ENCODE measurements around the gene UBE2S.
"Not testable (repeated sequence)": the region's sequence is repeated elsewhere in the genome, so short reads cannot be mapped to it uniquely, and the experiment has no call there.

Gene UBE2S

DNA sequence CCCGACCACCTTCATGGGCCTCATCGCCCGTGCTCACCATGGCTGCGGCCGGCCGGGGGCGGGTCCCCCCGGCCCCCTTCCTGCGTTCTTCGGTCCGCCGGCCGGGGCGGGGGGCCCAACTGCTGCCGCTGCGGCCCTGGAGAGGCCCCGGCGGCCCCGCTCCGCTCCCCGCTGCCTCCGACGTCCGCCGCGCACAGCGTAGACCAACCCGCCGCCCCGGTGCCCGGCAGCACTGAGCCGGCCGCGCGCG, at the start of gene UBE2S:
Gene UBE2S, minus strand, starts transcription at position 239 of the 250 bp plus-strand sequence. Its CDS starts 199 bp downstream, at position 40.
- not testable (repeated sequence) for DNase-seq (ENCODE audit: extremely low read depth in 1 of 2, low read depth in 1 of 2)

DNA sequence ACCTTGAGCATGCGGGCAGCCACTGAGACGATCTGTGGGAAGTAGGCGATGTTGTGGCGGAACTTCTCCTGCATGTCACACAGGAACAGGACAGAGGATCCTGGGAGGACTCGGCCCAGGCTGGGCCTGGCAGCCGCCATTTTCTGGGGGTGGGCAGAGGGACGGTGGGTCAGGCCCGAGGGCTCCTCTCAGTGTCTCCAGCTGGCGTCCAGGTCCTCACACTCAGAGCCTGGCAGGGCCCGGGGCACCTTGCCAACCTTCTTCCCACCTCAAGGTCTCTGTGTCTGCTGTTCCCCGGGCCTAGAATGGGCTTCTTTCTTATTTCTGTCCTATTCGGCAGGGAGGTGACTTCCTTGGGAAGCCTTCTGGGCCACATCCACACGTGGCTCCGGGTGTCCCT, 48.8 kb upstream of the UBE2S start:
- no peak for DNase-seq (ENCODE audit: extremely low read depth in 1 of 2, low read depth in 1 of 2)

DNA sequence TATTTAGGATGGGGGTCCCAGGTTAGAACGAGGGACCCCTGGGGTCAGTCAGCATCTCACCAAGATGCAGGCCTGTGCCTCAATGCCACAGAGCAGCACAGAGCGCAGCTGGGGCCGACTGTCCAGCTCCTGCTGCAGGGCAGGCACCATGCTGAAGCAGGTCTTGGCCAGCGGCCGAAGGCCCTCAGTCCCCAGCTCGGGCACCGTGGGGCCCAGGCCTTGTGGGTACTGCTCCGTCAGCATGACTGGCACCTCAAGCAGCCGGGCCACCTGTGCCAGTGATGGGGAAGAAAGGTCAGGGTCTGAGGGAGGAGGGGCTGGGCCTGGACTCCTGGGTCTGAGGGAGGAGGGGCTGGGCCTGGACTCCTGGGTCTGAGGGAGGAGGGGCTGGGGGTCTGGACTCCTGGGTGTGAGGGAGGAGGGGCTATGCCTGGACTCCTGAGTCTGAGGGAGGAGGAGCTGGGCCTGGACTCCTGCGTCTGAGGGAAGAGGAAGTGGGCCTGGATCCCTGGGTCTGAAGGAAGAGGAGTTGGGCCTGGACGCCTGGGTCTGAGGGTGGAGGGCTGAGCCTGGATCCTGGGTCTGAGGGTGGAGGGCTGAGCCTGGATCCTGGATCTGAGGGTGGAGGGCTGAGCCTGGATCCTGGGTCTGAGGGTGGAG, 48.1 kb upstream of the UBE2S start:
- DNase-seq (ENCODE audit: extremely low read depth in 1 of 2, low read depth in 1 of 2): no peak

DNA sequence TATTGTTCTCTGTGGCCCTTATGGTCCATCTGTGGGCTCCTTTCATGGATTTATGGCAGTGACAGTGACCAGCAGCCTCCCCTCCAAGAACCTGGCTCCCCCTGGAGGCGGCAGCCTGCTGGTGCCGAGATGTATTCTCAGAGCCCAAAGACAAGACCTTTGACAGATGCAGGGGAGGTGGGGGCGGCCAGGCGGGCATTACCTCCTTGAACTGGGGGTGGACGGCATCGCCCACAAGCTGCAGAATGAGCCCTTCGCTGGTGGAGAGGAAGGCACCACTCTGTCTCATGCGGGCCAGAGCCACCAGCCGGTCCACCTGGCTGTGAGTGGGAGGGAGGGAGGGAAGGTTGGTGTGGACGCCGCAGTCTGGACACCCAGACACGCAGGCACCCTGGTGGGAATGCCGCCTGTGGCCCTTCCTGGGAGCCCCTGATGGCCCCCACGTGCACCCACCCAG, 47.2 kb upstream of the UBE2S start:
- DNase-seq (ENCODE audit: extremely low read depth in 1 of 2, low read depth in 1 of 2): no peak

DNA sequence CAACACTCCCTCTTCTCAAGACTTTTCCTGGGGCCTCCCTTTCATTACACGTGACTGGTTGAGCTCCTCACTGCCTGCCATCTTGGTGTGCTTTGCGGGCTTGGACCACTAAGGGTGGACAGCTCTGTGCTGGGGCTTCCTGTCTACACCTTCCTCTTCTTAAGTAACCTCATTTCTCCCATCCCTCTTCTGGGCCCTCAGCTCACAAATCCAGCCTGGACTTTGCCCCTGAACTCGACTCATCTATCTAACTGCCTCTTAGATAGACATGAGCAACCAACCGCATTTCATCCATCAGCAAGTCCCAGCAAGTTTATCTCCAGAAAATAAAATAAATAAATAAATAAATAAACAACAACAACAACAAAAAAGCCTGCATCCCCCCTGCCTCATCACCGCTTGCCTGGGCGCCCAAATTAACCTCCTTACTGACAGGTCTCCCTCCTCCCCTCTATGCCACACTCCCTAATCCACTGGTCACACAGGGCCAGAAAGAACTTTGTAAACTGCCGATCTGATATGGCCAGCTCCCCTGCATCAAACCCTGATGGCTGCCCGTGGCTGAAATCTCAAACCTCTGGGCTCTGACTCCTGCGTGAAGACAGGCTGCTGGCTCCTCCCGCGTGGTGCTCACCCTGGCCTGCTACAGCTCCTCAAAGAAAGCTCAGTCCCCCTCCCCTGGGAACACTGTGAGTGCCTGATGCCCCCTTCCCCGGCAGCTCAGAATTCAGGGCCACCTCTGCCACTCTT, 46.1 kb upstream of the UBE2S start:
- DNase-seq (ENCODE audit: extremely low read depth in 1 of 2, low read depth in 1 of 2): no peak

DNA sequence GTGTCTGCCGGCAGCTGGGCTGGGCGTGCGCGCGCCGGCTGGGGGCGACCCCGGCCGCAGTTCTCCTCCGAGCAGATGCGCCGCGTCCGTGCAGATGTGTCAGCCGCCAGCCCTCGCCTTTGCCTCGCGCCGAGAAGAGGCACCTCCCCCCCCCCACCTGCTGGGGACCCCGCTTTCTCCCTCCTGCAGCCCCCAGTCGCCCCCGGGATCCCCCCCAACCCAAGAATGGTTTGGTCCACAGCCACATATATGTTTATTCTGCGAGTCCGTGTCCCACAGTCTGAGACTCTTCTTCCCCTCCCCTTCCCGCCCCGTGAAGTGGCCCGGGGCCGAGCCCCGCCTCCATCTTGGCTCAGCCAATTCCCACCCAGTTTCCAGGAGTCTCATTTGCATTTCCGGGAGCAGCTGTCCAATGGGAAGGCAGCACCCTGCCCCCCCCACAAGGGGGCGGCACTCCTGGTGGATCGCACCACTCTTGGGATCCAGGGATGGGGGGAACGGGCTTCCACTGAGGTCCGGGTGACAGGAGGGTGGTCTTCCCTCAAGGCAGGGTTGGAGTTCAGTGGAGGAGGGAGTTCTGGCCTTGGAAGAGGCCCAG, 45.3 kb upstream of the UBE2S start:
- no peak for DNase-seq (ENCODE audit: extremely low read depth in 1 of 2, low read depth in 1 of 2)

DNA sequence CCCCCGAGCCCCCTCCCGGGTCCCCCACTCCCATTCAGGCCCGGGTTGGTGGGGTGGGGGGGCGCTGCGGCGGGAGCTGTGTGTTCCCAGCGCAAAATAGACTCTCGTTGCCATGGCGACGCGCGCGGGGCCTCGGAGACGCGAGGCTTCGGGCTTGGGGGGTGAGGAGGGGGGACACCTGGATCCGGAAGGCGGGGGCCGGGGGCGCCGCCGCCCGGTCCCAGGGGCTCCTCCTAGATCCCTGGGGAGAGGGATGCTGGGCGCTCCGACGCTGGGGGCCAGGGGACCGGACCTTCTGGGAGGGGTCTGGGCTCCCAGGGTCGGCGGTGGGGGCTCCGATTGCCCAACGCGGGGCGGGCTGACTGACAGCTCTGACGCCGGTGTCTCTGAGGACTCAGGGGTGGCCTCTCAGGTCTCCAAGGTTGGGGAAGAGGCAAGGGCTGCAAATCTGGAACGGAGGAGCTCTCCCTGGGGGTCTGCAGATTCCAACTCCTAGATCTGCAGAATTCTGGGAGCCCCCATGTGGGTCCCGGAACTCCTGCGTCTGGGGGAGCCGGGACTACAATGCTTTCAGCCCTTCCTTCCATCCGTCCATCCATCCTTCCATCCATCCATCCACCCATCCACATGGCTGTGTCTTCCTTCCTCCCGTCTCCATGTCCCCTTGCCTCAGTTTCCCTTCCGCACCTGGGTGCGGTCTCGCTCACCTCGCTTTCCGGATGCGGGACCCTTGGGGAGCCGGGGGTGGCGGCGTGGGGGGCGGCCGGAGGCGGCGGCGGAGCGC, 44.6 kb upstream of the UBE2S start:
- no peak for DNase-seq (ENCODE audit: extremely low read depth in 1 of 2, low read depth in 1 of 2)

DNA sequence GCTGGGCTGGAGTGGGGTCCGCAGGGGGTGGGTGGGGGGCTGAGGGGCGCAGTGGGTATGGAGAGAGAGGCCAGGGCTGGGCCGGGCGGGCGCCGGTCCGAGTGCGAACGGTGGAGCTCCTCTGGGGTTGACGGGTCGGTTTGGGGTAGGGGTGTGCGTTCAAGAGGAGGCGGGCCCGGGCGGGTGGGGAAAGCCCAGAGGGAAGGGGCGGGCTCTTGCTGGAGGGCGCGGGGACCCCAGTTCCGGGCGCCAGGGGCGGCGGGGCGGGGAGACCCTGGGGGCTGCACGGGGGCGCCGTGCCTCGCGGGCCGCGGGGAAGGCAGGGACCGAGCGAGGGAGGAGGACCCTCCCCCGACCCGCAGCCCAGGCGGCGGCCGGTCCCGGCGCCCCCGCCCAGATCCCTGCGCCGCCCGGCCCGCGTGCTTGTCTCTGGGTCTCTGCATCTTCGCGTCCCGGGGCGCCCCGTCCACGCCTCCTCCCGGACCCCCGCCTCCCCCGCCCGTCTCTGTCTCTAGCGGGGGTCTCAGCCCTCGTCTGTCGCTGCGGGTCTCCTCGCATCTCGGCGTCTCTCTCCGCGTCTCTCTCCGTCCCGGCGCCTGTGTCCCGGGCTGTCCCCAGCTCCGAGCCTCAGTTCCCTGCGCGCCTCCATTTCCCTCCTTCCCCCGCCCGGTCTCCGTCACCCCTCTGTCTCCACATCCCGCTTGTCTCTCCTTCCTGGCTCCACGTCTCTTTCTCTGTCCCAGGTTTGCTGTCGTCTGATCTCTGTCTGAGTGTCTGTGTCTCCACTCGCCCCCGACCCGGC, 43.8 kb upstream of the UBE2S start:
- DNase-seq (ENCODE audit: extremely low read depth in 1 of 2, low read depth in 1 of 2): no peak

DNA sequence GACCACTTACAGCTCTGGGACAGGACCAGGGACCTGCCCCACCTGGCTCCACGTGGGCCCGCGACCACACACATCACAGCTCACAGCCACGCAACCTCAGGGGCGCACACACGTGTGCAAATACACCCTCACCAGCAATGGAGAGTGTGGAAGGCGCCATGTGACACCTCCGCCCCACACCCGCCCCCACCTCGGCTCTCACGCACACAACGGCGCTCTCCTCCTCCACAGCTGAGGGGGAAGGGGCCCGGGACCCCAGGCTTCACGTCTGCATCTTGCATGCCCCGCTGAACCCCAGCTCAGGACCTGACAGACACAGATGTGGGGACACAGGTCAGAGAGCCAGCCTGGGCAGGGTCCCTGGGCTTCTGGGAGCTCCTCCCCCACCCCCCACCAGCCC, 41.9 kb upstream of the UBE2S start:
- DNase-seq (ENCODE audit: extremely low read depth in 1 of 2, low read depth in 1 of 2): no peak

DNA sequence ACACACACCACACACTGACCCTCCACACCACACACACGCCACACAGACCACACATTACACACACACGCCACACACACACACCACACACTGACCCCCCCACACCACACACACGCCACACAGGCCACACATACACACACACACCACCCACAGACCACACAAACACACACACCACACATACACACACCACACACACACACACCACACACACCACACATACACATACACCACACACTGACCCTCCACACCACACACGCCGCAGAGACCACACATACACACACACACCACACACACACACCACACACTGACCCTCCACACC, 40.5 kb upstream of the UBE2S start:
- not testable (repeated sequence) for DNase-seq (ENCODE audit: extremely low read depth in 1 of 2, low read depth in 1 of 2)

DNA sequence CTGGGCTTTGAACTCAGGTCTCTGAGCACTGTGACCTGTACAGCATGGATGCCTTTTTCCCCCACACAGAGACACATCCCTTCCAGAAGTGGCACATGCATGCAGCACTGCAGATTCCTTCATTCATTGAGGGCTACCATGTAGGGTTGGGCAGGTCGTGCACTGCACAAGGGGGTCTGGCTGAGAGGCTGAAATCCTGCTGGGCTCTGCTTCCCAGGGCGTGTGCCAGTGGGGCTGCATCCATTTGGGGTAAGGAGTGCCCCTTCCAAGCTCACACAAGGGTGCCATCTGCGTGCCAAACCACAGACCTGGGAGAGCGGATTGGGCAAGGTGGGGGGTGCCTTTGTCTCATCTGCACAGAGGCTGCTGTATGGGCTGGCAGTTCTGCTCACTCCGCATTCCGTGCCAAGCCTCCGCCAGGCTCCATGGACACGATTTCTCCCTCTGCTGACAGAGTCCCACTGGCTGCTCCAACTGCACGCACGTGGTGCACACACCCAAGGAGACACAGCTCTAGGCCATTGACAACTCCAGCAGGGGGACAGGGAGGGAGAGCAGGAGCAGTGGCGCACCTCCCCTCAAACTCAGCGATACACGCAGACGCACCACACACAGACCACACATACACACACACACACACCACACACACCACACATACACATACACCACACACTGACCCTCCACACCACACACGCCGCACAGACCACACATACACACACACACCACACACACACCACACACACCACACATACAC, 40.0 kb upstream of the UBE2S start:
- DNase-seq (ENCODE audit: extremely low read depth in 1 of 2, low read depth in 1 of 2): no peak

DNA sequence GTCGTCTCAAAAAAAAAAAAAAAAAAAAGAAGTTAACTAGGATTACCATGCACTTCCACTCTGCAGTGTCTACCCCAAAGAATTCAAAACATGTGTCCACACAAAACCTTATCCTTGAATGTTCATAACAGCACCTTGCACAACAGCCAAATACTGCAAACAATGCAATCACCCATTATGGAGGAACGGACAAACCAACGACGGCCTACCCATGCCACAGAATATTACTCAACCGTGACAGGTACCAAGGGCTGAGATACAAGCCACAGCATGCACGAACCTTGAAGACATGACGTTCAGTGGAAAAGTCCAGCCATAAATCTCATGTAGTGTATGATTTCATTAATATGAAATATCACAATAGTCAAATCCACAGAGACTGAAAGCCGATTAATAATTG, 38.5 kb upstream of the UBE2S start:
- no peak for DNase-seq (ENCODE audit: extremely low read depth in 1 of 2, low read depth in 1 of 2)

DNA sequence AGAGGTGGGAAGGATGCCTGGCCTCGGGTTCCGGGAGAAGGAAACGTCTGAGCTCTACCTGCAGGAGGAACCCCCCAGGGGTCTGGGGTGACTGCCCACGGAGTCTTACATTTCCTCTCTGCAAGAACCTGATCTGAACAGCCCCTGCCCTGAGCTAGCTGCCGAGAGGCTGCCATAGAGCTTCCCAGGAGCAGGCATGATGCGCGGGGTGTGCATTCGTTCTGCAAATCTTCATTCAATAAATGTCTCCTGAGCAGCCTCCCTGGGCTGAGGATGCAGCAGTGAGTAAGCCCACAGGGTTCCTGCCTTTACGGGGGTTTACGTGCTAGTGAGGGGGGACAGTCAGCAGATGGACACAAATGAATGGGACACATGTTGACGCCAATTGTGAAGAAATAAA, 37.1 kb upstream of the UBE2S start:
- DNase-seq (ENCODE audit: extremely low read depth in 1 of 2, low read depth in 1 of 2): no peak

DNA sequence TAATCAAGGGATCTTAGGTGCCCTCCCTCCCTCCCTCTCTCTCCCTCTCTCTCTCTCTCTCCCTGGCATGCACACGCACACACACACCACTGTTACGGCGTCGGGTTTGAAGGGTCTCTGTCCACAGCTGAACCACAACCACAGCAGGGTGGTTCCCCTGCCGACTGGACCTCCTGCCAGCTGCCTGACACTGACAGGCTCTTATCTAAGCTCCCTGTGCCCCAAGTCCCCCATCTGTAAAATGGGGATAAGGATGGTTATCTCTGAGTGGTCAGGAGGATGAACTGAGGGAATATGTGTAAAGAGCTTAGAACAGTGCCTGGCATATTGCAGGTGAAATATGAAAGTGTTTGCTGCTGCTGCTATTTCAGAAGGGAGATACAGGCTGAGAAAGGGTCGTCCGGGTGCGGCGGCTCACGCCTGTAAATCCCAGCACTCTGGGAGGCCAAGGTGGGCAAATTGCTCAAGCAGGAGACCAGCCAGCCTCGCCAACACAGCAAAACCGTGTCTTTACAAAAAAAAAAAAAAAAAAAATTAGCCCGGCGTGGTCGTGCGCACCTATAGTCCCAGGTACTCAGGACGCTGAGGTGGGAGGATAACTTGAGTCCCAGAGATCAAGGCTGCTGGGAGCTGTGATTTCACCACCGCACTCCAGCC, 36.4 kb upstream of the UBE2S start:
- DNase-seq (ENCODE audit: extremely low read depth in 1 of 2, low read depth in 1 of 2): no peak

DNA sequence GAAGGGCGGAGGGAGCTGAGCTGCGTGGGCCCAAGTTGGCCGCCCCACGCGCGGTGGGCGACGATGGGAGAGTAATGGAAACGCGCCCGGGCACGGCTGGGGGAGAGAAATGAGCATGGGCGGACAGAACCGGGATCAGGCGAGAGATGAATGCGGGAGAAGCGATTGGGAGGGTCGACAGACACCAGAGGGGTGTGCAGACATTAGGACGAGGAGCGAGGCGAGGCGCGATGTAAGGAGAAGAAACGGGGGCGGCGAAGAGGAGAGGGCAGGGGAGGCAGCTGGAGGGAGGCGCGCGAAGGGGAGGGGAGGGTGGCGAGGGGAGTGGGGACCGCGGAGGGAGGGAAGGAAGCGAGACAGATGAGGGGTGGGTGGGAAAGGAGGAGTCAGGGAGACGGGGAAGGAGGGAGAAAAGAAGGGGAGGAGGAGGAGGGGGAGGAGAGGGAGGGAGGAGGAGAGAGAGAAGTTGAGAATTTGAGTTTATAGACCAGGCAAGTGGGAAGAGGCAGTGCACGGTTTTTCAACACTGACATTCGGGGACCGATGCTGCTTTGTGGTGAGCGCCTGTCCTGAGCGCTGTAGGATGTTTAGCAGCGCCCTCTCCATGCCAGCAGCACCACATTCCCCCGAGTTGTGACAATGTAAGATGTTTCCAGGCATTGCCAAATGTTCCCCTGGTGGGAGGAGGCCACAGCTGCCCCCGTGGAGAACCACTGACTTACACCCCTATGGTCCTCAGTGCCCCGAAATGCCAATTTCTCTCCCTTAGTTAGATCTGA, 35.6 kb upstream of the UBE2S start, which contains the start of gene SHISA7:
Gene SHISA7, minus strand, starts transcription at position 256 of the 779 bp plus-strand sequence. CDS start 437 bp downstream, outside the sequence.
- DNase-seq (ENCODE audit: extremely low read depth in 1 of 2, low read depth in 1 of 2): no peak

DNA sequence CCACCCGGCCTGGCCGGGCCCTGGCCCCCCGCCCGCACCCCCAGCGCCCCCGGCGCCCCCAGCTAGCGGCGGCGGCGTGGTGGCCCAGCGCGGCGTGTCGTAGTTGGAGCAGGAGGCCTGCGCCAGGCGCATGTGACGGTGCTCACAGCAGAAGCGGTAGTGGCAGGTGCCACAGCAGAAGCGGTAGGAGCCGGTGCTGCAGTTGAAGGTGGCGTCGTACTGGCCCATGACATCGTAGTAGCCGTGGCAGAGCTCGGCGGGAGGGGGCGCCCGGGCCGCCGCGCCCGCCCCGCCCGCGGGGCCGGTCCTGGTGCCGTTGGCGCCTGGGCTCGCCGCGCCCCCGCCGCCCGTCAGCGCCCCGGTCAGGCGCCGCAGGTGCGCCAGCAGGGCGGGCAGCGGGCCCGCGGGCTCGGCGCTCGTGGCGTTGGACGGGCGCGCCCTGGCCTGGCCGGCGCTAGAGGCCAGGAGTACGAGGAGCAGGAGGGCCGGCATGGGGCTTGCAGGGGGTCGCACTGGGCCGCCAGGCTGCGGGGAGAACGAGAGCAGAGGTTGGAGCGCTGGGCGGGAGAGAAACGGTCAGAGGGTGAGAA, 34.9 kb upstream of the UBE2S start:
- no peak for DNase-seq (ENCODE audit: extremely low read depth in 1 of 2, low read depth in 1 of 2)

DNA sequence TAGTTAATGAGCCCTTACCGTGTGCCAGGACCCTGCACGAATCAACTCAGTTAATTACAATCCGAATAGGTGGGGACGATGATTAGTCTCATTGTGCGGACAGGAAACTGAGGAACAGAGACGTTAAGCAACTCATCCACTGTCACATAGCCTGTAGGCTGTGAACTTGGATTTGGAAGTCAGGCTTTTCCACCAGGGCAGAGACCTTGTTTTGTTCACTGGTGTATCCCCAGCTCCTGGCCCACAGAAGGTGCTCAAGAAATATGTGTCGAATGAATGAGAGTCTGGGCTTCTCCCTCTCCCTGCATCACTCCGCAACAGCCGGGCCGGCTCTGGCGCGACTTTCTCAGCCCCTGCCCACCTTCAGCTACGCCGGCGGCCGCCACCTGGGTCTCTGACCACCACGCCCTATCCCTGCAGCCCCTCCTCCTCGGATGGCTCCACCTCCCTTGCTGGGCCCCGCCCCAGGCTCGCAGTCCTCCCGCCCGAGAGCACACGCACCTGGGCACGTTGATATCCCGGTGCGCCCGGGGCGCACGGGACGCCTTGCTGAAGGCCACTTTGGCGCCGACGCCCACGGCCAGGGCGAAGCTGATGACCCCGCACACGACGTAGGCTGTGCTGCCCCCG, 34.2 kb upstream of the UBE2S start:
- no peak for DNase-seq (ENCODE audit: extremely low read depth in 1 of 2, low read depth in 1 of 2)

DNA sequence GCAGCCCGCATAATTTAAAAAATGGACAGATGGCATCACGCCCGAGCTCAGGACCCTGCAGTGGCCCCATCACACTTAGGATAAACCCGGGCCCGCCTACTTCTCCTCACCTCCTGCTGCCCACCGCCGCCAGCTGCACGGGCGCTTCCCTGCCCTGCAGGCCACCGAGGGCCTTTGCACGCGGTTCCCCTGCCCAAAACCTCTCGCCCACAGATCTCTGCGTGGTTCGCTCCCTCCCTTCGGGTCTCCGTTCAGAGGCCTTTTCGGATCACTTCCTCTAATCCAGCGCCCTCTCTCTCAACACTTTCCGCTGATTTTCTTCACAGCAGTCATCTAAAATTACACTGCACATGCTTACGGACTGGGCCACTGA, 33.7 kb upstream of the UBE2S start:
- no peak for DNase-seq (ENCODE audit: extremely low read depth in 1 of 2, low read depth in 1 of 2)

Measured in activated CD8-positive, alpha-beta memory T cell treated with anti-CD3 and anti-CD28 coated beads for 1 hour (primary cell).